ENCODE measurements around the gene ST6GALNAC3. TPM values are rescaled to one million over a fixed set of nuclear protein-coding genes. Genes with fewer than 3 reads are reported as not detected.

Gene ST6GALNAC3
- polyA plus RNA-seq, 1 donor (not counting 4 experiments of a cell fraction or from before 2014, with no cell fraction given): 0.08 TPM

DNA sequence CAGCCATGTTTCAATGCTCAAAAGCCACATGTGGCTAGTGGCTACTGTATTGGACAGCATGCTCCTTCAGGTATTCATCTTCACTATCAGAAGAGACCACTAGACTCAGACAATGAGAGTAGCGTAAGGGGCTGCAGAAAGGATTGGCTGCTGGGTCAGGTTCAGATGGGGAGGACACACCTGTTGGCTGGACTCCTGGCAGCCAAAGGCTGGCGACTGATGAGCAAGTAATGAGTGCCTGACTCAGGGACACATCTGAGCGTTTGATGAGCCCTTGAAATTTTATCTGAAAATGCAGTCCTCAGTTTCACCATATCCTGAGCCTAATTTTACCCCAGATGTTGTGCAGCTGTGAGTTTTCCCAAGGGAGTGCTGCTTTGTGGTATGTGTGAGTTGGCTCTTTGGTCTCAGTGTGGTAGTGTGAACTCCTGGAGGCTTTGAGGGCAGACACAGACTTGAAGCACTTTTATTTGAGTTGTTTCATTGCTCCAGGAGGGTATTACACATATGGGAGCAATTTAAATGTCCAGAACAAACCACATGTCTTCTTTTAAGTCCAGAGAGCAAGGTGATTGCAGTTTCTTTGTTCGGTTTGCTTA, 9.6 kb downstream of the ST6GALNAC3 start:
- Histone ChIP-seq H3K9me1 (ENCODE audit: control insufficient read depth, extremely low read depth, insufficient read depth, low read length) (no peaks in the 10 kb centered on the region), H3K27ac (ENCODE audit: control insufficient read depth, insufficient read depth, low read length) (no peak overlapping the region), H3K9ac (ENCODE audit: control insufficient read depth, extremely low read depth, insufficient read depth, low read length) (no peak overlapping the region), H3K4me2 (ENCODE audit: control insufficient read depth, extremely low read depth, insufficient read depth, low read depth, low read length) (no peak overlapping the region), H3K27me3 (ENCODE audit: control insufficient read depth, extremely low read depth, insufficient read depth, low read length) (no peaks in the 10 kb centered on the region), H4K20me1 (ENCODE audit: control insufficient read depth, extremely low read depth, insufficient read depth, low read length) (no peaks in the 10 kb centered on the region), H3K79me2 (ENCODE audit: control insufficient read depth, insufficient read depth, low read length) (no peaks in the 10 kb centered on the region), H3K4me3 (ENCODE audit: control insufficient read depth in 2 of 3, extremely low read depth in 1 of 3, insufficient read depth in 2 of 3, low read depth in 1 of 3, low read length in 3 of 3) (no peak overlapping the region), H3K4me1 (ENCODE audit: control insufficient read depth, extremely low read depth, insufficient read depth, low read length) (no peaks in the 10 kb centered on the region), H3K36me3 (ENCODE audit: control insufficient read depth in 2 of 2, extremely low read depth in 1 of 2, insufficient read depth in 2 of 2, low read length in 2 of 2) (no peaks in the 10 kb centered on the region), H3K9me3 (ENCODE audit: control insufficient read depth, low read depth, low read length) (no peaks in the 10 kb centered on the region), H2AFZ (ENCODE audit: control insufficient read depth, low read length) (no peak overlapping the region)
- no peak for DNase-seq (ENCODE audit: low read depth, low spot score)
- dilution Hi-C loops (cut with MboI; ENCODE audit: extremely low pct_ligation_motif_present, low sequenced_read_pairs): no loop called here
- FAIRE-seq: no peak
- TF ChIP-seq EZH2 (IDR thresholded peaks at IDR 0.05; ENCODE audit: low read length): no peak
- TF ChIP-seq, protein P1, sequence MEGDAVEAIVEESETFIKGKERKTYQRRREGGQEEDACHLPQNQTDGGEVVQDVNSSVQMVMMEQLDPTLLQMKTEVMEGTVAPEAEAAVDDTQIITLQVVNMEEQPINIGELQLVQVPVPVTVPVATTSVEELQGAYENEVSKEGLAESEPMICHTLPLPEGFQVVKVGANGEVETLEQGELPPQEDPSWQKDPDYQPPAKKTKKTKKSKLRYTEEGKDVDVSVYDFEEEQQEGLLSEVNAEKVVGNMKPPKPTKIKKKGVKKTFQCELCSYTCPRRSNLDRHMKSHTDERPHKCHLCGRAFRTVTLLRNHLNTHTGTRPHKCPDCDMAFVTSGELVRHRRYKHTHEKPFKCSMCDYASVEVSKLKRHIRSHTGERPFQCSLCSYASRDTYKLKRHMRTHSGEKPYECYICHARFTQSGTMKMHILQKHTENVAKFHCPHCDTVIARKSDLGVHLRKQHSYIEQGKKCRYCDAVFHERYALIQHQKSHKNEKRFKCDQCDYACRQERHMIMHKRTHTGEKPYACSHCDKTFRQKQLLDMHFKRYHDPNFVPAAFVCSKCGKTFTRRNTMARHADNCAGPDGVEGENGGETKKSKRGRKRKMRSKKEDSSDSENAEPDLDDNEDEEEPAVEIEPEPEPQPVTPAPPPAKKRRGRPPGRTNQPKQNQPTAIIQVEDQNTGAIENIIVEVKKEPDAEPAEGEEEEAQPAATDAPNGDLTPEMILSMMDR (optimal IDR thresholded peaks at IDR 0.05 in 1 of 3, IDR thresholded peaks at IDR 0.05 in 1 of 3, conservative IDR thresholded peaks at IDR 0.05 in 1 of 3; ENCODE audit: extremely low read depth in 1 of 3, insufficient read depth in 2 of 3, low read length in 3 of 3): no peak

DNA sequence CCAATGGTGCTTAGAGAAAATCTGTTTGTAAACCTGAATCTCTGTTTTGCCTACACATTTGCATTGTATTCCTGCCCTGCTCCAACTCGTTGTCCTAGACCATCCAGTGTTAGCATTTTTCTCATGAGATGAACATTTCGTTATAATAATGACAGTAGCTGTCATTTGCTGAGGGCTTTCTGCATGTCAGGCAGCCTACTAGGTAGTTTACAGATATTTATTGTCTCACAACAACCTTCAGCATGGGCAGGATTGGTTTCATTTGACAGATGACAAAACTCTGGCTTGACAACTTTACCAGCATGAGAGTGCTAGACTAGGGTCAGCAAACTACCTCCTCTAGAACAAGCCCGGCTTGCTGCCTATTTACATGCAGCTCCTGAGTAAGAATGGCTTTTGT, 10.1 kb downstream of the ST6GALNAC3 start:
- Histone ChIP-seq H3K9me1 (ENCODE audit: control insufficient read depth, extremely low read depth, insufficient read depth, low read length) (no peaks in the 10 kb centered on the region), H3K36me3 (ENCODE audit: control insufficient read depth in 2 of 2, extremely low read depth in 1 of 2, insufficient read depth in 2 of 2, low read length in 2 of 2) (no peaks in the 10 kb centered on the region), H4K20me1 (ENCODE audit: control insufficient read depth, extremely low read depth, insufficient read depth, low read length) (no peaks in the 10 kb centered on the region), H3K4me2 (ENCODE audit: control insufficient read depth, extremely low read depth, insufficient read depth, low read depth, low read length) (no peak overlapping the region), H3K4me3 (ENCODE audit: control insufficient read depth in 2 of 3, extremely low read depth in 1 of 3, insufficient read depth in 2 of 3, low read depth in 1 of 3, low read length in 3 of 3) (no peak overlapping the region), H3K79me2 (ENCODE audit: control insufficient read depth, insufficient read depth, low read length) (no peaks in the 10 kb centered on the region), H2AFZ (ENCODE audit: control insufficient read depth, low read length) (no peak overlapping the region), H3K4me1 (ENCODE audit: control insufficient read depth, extremely low read depth, insufficient read depth, low read length) (no peaks in the 10 kb centered on the region), H3K9ac (ENCODE audit: control insufficient read depth, extremely low read depth, insufficient read depth, low read length) (no peak overlapping the region), H3K27ac (ENCODE audit: control insufficient read depth, insufficient read depth, low read length) (no peak overlapping the region), H3K27me3 (ENCODE audit: control insufficient read depth, extremely low read depth, insufficient read depth, low read length) (no peaks in the 10 kb centered on the region), H3K9me3 (ENCODE audit: control insufficient read depth, low read depth, low read length) (no peaks in the 10 kb centered on the region)
- no peak for TF ChIP-seq EZH2 (IDR thresholded peaks at IDR 0.05; ENCODE audit: low read length)
- TF ChIP-seq, protein P1 (optimal IDR thresholded peaks at IDR 0.05 in 1 of 3, IDR thresholded peaks at IDR 0.05 in 1 of 3, conservative IDR thresholded peaks at IDR 0.05 in 1 of 3; ENCODE audit: extremely low read depth in 1 of 3, insufficient read depth in 2 of 3, low read length in 3 of 3): no peak
- DNase-seq (ENCODE audit: low read depth, low spot score): no peak
- dilution Hi-C loops (cut with MboI; ENCODE audit: extremely low pct_ligation_motif_present, low sequenced_read_pairs): no loop called here
- no peak for FAIRE-seq

Measured in keratinocyte (primary cell).